NCI-H1436 (cell line): ENCODE results near the gene SPATA13.
"Not testable (repeated sequence)": the region's sequence is repeated elsewhere in the genome, so short reads cannot be mapped to it uniquely, and the experiment has no call there.

Experiments
- DNase-seq: peaks from one replicate; lab custom pipeline; 2025; lab: John Stamatoyannopoulos, UW

The SPATA13 gene

GRCh38 chr13:24195626-24196025 lies 35.1 kb downstream of the SPATA13 start:
- DNase-seq, result no peak

GRCh38 chr13:24196593-24197197 lies 36.2 kb downstream of the SPATA13 start:
- DNase-seq, result no peak

GRCh38 chr13:24199016-24199415 lies 38.5 kb downstream of the SPATA13 start:
- DNase-seq, result no peak

- no peak for DNase-seq
Measured at GRCh38 chr13:24202215-24202614, 41.7 kb downstream of the SPATA13 start.

GRCh38 chr13:24203273-24203672 lies 42.8 kb downstream of the SPATA13 start:
- DNase-seq, result no peak

- no peak for DNase-seq
Measured at GRCh38 chr13:24203811-24204210, 43.3 kb downstream of the SPATA13 start.

- not testable (repeated sequence) for DNase-seq
Measured at GRCh38 chr13:24205076-24205475, 44.6 kb downstream of the SPATA13 start.

- no peak for DNase-seq
Measured at GRCh38 chr13:24207841-24208667, 47.5 kb downstream of the SPATA13 start.

GRCh38 chr13:24209138-24209537 lies 48.6 kb downstream of the SPATA13 start:
- no peak for DNase-seq

GRCh38 chr13:24212254-24212653 lies 51.7 kb downstream of the SPATA13 start:
- no peak for DNase-seq

GRCh38 chr13:24212674-24213073 lies 52.2 kb downstream of the SPATA13 start:
- no peak for DNase-seq

GRCh38 chr13:24213932-24214331 lies 53.4 kb downstream of the SPATA13 start:
- DNase-seq, result no peak

- DNase-seq, result no peak
Measured at GRCh38 chr13:24214528-24214927, 54.0 kb downstream of the SPATA13 start.

- DNase-seq, result no peak
Measured at GRCh38 chr13:24215126-24215525, 54.6 kb downstream of the SPATA13 start.

- DNase-seq, result no peak
Measured at GRCh38 chr13:24215732-24216131, 55.2 kb downstream of the SPATA13 start.

- DNase-seq, result no peak
Measured at GRCh38 chr13:24216176-24216575, 55.7 kb downstream of the SPATA13 start.

- not testable (repeated sequence) for DNase-seq
Measured at GRCh38 chr13:24216779-24217178, 56.3 kb downstream of the SPATA13 start.

GRCh38 chr13:24217601-24218281 lies 57.2 kb downstream of the SPATA13 start:
- DNase-seq, result no peak

GRCh38 chr13:24218338-24218737 lies 57.8 kb downstream of the SPATA13 start:
- no peak for DNase-seq

GRCh38 chr13:24218977-24219376 lies 58.5 kb downstream of the SPATA13 start:
- no peak for DNase-seq

GRCh38 chr13:24220086-24220703 lies 59.7 kb downstream of the SPATA13 start:
- peak; percentile 20 for DNase-seq

- DNase-seq, result no peak
Measured at GRCh38 chr13:24221007-24221406, 60.5 kb downstream of the SPATA13 start.

GRCh38 chr13:24222756-24223155 lies 62.2 kb downstream of the SPATA13 start:
- no peak for DNase-seq
